ENCODE data around the gene RNF225. TPM values are rescaled to one million over a fixed set of nuclear protein-coding genes. Genes with fewer than 3 reads are reported as not detected.

Gene RNF225
- total and polyA plus RNA-seq, 9 of the 15 experiments (the other 6 are each of a cell fraction or from before 2014, with no cell fraction given): 0.33 TPM; not detected in 8

DNA sequence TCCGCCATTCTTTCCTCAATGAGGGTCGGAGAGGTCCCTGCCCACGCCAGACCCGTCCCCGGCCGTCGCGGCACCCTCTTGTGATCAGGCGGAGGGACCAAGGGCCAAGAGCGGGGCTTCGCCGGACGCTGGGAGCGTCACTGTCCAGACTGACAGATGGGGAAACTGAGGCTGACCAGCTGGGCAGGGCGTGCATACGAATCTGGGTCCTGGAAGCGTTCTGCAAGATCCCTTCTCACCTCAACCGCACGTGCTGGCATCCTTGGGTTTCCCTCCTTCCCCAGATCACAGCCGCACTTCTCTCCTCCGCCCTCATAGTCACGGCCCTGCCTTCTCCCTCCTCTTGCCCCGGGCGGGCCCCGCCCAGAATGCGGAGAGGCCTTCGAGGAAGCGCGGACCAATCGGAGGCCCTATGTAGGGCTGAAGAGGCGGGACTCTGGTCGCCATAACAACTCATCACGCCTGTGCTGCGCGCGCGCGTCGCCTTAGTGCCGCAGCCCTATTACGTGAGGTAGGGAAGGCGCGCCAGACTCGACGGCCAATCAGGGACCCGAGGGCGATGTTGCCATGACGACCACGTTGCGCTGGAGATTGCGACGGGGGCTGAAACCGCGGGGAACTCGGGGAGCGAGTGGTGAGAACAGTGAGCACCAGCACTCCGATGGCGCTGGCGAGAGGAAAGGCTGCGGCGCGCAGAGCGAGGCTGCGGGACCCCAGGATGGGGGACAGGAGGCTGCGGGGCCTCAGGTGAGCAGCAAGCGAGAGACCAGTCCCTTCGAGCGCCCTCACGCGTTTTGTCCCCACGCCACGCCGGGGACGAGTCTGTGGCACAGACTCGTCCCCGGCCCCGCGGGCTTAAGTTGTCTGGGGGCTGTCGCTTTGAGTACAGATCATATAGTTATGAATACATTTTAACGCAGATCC is 5.7 kb downstream of the RNF225 start (continued):
- TF ChIP-seq, protein P1, sequence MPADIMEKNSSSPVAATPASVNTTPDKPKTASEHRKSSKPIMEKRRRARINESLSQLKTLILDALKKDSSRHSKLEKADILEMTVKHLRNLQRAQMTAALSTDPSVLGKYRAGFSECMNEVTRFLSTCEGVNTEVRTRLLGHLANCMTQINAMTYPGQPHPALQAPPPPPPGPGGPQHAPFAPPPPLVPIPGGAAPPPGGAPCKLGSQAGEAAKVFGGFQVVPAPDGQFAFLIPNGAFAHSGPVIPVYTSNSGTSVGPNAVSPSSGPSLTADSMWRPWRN (IDR thresholded peaks at IDR 0.05; ENCODE audit: low read depth): no peak
- no peak for TF ChIP-seq ZNF184 (CRISPR knock-in tag; IDR thresholded peaks at IDR 0.05)
- TF ChIP-seq NR3C1 (CRISPR knock-in tag; IDR thresholded peaks at IDR 0.05): no peak
- TF ChIP-seq, protein P2, sequence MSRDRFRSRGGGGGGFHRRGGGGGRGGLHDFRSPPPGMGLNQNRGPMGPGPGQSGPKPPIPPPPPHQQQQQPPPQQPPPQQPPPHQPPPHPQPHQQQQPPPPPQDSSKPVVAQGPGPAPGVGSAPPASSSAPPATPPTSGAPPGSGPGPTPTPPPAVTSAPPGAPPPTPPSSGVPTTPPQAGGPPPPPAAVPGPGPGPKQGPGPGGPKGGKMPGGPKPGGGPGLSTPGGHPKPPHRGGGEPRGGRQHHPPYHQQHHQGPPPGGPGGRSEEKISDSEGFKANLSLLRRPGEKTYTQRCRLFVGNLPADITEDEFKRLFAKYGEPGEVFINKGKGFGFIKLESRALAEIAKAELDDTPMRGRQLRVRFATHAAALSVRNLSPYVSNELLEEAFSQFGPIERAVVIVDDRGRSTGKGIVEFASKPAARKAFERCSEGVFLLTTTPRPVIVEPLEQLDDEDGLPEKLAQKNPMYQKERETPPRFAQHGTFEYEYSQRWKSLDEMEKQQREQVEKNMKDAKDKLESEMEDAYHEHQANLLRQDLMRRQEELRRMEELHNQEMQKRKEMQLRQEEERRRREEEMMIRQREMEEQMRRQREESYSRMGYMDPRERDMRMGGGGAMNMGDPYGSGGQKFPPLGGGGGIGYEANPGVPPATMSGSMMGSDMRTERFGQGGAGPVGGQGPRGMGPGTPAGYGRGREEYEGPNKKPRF (IDR thresholded peaks at IDR 0.05; ENCODE audit: low read depth, low read length): no peak
- no peak for TF ChIP-seq ZNF282 (CRISPR knock-in tag; IDR thresholded peaks at IDR 0.05)
- no peak for TF ChIP-seq GATA2 (CRISPR knock-in tag; IDR thresholded peaks at IDR 0.05)
- TF ChIP-seq MECOM (CRISPR knock-in tag; IDR thresholded peaks at IDR 0.05): no peak
- TF ChIP-seq, protein P3, sequence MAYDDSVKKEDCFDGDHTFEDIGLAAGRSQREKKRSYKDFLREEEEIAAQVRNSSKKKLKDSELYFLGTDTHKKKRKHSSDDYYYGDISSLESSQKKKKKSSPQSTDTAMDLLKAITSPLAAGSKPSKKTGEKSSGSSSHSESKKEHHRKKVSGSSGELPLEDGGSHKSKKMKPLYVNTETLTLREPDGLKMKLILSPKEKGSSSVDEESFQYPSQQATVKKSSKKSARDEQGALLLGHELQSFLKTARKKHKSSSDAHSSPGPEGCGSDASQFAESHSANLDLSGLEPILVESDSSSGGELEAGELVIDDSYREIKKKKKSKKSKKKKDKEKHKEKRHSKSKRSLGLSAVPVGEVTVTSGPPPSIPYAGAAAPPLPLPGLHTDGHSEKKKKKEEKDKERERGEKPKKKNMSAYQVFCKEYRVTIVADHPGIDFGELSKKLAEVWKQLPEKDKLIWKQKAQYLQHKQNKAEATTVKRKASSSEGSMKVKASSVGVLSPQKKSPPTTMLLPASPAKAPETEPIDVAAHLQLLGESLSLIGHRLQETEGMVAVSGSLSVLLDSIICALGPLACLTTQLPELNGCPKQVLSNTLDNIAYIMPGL (CRISPR knock-in tag; IDR thresholded peaks at IDR 0.05): no peak
- TF ChIP-seq ZNF561 (CRISPR knock-in tag; conservative IDR thresholded peaks at IDR 0.05): no peak
- TF ChIP-seq POLR2A (conservative IDR thresholded peaks at IDR 0.05): peak; percentile 93
- TF ChIP-seq, protein P4, sequence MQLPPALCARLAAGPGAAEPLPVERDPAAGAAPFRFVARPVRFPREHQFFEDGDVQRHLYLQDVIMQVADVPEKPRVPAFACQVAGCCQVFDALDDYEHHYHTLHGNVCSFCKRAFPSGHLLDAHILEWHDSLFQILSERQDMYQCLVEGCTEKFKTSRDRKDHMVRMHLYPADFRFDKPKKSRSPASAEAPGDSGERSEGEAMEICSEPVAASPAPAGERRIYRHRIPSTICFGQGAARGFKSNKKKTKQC (CRISPR knock-in tag; IDR thresholded peaks at IDR 0.05): no peak
- TF ChIP-seq ARID2 (IDR thresholded peaks at IDR 0.05): no peak
- TF ChIP-seq, protein P5, sequence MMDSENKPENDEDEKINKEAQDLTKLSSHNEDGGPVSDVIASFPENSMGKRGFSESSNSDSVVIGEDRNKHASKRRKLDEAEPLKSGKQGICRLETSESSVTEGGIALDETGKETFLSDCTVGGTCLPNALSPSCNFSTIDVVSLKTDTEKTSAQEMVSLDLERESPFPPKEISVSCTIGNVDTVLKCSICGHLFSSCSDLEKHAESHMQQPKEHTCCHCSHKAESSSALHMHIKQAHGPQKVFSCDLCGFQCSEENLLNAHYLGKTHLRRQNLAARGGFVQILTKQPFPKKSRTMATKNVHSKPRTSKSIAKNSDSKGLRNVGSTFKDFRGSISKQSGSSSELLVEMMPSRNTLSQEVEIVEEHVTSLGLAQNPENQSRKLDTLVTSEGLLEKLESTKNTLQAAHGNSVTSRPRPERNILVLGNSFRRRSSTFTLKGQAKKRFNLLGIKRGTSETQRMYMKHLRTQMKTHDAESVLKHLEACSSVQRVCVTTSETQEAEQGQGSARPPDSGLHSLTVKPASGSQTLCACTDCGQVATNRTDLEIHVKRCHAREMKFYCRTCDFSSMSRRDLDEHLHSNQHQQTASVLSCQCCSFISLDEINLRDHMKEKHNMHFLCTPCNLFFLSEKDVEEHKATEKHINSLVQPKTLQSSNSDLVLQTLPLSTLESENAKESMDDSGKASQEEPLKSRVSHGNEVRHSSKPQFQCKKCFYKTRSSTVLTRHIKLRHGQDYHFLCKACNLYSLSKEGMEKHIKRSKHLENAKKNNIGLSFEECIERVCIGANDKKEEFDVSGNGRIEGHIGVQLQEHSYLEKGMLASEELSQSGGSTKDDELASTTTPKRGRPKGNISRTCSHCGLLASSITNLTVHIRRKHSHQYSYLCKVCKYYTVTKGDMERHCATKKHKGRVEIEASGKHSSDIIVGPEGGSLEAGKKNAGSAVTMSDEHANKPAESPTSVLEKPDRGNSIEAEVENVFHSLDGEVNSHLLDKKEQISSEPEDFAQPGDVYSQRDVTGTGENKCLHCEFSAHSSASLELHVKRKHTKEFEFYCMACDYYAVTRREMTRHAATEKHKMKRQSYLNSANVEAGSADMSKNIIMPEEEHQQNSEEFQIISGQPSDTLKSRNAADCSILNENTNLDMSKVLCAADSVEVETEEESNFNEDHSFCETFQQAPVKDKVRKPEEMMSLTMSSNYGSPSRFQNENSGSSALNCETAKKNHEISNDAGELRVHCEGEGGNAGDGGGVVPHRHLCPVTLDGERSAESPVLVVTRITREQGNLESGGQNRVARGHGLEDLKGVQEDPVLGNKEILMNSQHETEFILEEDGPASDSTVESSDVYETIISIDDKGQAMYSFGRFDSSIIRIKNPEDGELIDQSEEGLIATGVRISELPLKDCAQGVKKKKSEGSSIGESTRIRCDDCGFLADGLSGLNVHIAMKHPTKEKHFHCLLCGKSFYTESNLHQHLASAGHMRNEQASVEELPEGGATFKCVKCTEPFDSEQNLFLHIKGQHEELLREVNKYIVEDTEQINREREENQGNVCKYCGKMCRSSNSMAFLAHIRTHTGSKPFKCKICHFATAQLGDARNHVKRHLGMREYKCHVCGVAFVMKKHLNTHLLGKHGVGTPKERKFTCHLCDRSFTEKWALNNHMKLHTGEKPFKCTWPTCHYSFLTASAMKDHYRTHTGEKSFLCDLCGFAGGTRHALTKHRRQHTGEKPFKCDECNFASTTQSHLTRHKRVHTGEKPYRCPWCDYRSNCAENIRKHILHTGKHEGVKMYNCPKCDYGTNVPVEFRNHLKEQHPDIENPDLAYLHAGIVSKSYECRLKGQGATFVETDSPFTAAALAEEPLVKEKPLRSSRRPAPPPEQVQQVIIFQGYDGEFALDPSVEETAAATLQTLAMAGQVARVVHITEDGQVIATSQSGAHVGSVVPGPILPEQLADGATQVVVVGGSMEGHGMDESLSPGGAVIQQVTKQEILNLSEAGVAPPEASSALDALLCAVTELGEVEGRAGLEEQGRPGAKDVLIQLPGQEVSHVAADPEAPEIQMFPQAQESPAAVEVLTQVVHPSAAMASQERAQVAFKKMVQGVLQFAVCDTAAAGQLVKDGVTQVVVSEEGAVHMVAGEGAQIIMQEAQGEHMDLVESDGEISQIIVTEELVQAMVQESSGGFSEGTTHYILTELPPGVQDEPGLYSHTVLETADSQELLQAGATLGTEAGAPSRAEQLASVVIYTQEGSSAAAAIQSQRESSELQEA (IDR thresholded peaks at IDR 0.05; ENCODE audit: low read depth): no peak
- no peak for TF ChIP-seq TAF9B (IDR thresholded peaks at IDR 0.05; ENCODE audit: partially characterized antibody)
- TF ChIP-seq SOX6 (IDR thresholded peaks at IDR 0.05): no peak
